IPS DF 4.7 (cell line): ENCODE data around the gene SLC24A3.

ENCODE experiments used
- DNase-seq: peaks from one replicate; pipeline ENCODE4 v3.0.0-alpha.2; 2013; ENCODE audit warnings: low spot score; ENCODE audit errors: extremely low read depth

SLC24A3 gene

DNA sequence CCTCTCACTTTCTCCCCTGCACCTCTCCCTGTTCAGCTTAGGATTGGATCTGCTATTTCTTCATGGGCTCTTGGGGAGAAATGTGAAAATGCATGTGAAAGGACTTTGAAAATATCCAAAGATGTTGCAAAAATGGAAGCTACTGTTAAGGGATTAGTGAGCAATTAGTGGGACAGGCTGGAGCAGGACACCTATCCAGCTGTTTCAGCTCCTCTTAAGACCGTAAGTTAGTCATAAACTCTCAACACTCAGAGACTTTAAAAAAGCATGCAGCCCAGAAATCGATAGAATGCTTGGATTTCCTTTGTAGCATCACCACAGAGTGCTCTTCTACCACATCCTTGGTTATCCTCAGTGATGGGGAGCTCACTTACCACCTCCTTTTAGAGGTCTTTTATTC lies 88.7 kb downstream of the SLC24A3 start:
- no peak for DNase-seq

DNA sequence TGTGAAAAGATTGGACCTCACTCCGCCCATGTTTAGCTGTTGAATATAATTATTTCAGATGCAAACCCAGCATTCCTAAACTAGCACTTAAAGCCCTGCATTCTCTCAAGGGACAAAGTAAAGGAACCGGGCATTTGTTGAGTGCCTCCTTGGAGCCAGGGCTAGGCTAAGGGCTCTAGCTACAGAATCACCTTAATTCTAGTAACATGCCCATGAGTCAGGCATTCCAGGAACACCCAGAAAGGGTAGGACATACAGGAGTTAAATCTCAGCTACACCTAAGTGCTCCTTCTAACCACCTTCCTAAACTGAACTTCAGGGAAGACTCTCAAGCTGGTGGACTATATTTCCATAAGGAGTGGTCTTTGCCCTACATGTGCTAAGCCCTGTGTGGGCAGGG lies 89.4 kb downstream of the SLC24A3 start:
- DNase-seq = no peak

DNA sequence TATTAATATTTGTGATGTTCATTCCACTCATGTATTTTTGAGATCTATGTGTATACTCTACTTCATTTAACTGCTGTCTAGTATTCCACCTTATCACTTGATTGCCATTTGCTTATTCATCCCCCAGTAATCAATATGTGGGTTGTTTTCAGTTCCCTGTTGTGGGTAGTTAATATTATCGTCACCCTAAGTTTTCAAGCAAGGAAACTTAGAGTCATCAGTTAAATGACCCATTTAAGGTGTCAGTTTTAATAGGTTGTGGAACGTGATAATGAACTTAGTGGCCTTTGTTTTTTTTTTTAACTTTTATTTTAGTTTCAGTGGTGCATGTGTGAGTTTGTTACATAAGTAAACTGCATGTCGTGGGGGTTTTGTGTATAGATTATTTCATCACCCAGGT lies 90.3 kb downstream of the SLC24A3 start:
- DNase-seq = no peak

DNA sequence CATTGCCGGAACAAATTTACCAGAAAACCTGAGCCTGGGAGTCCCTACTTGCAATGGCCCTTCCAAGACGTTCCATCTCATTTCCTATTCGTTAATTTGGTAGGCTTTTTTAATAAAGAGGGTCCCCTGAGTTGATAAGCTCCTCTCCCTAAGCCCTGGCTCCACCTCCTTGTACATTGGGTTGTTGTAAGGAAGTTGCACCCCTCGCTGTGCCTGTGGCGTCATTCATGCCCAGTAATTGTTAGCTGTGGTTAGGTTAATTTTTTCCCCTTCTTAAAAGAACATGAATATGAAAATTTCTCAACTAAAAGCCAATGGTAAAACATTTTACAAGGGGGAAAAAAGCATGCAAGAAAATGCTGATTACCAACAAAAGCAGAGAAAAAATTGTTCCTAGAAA lies 91.9 kb downstream of the SLC24A3 start:
- no peak for DNase-seq

DNA sequence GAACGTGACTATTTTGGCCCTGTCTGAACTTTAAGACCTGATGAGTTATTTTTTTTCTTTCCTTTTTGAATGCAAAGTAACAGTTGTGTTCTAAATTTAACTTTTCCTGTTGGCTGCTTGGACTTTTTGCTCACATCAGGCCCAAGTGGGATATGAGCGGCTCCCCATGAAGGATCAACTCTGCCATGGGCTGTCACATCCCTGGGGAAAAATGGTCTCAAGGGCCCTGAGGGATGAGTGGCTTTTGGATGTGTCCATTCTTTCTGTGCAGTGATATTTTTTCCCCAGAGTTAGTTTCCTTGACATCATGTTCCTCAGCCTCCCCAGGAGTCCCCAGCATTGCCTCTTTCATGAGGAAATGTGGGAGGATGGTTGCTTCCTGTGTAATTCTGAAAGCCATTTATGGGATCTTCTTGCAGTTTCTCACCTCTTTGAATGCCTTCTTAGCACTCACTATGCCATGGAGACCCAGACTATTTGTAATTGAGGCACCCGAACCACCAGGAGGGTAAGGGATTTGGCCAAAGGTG lies 92.5 kb downstream of the SLC24A3 start:
- DNase-seq = no peak

DNA sequence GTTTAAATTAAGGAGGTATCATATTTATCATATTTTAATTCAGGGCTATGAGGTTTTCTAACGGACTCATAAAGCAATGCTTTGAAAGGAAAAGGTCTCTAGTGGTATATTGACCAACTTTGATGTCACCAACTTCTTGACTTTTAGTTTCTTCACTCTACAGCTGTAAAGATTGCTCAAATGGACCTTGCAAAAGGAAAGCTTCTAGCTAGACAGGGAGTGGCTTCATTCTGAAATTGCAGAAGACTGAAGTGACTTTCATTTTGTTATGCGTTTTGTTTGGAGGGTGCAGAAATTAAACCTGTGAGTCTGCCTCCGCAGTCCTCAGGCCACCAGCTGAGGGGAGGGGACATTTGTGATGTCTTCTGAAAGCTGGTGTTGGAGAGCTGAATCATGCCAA lies 95.7 kb downstream of the SLC24A3 start:
- DNase-seq = no peak

DNA sequence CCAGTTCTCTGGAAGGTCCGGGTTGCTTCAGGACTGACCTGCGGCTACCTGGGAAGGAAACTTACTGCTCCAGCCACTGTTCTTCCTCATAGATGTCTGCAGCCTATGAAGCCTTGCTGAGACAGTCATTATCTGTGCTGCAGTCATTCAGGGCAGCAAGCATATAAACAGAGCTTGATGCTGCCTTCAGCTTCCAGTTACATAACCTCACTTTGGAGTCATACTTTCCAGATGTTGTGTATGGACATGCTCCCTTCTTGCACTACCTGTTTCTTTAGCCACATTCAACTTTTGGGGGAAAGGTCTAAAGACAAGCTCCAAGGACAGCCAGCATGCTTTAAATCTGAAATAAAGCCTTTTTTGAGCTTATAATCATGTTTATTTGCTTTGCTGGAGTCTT lies 98.1 kb downstream of the SLC24A3 start:
- no peak for DNase-seq

DNA sequence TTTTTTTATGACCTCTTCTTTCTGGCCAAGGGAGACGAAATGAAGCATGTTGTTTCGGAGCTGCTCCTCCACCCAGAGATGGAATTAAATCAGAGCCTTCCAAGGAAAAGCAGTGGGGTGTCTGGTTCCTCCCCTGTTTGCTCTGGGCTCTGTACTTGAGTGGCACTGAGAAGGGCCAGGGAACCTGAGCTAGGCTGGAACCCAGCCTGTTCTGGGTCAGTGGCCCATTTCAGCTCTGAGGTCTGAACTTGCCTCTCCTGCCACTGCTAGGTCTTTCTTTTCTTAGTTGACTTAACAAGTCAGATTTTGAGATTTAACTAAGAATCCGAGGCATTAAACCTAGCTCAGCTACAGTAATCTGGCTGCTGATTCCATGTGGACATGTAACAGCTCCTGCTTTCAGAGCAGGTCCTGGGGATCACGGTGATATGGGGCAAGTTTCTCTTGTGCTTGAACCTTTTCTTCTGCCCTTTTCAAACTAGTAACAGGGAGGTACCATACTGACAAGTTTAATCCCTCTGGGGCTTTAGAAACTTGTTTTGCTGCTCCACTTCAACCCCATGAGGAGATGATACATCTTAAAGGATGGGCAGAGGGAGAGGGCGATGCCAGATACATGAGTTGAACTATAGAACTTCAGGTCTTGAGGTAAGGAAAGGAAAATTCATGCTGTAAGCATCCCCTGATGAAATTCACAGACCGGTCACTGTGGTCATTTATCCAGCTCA lies 101.1 kb downstream of the SLC24A3 start:
- DNase-seq = no peak

DNA sequence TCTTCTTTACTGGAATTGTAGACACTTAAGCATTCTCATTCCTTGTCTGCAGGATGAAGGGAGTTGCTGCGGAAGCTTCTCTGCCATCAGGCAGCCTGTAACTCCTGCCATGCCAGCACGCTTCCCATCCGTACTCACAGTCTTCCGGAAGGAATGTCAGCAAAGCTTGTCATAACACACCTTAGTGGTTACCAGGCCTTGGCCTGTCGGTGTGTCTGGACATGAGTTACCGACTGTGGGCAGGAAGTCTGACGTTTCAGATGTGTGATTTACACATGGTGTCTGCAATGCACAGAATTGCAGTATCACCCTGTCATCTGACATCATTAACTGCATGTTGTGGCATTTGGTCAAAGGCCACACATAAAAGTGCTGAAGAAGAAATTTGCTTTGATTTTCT lies 102.2 kb downstream of the SLC24A3 start:
- no peak for DNase-seq

DNA sequence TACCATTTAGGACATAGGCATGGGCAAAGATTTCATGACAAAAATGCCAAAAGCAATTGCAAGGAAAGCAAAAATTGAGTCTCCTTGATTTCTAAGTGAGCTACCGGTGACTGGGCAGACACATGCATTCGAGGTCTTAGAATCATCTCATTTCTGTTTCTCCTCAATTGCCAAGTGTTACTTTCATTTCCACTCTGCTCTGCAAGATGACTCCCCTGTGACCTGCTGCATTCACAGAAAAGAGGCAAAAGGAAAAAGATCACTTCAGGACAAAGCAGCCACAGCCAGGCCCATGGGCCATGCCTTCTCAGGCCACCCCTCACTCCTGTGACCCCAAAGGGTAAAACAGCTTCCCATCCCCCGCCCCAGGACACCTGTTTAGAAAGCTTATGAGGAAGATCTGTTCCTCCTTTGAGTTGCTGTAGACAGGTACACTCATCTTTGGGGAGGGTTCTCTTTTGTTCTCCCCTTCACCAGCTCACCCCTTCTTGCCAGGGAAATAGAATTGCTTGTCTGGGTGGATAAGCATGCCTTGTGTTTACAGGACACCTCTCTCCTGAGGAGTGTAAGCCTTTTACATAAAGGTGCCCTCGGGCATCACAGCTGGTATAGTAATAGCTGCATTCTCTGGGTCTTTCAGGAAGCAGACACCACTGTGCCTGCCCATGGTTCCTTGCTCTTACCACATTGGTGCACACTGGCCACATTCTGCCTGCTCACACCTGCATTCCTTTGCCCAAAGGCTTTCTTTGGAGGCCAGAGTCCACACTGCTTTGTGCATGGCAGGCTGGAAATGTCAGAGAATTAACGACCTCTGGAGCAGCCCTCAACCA lies 105.0 kb downstream of the SLC24A3 start:
- DNase-seq = no peak

DNA sequence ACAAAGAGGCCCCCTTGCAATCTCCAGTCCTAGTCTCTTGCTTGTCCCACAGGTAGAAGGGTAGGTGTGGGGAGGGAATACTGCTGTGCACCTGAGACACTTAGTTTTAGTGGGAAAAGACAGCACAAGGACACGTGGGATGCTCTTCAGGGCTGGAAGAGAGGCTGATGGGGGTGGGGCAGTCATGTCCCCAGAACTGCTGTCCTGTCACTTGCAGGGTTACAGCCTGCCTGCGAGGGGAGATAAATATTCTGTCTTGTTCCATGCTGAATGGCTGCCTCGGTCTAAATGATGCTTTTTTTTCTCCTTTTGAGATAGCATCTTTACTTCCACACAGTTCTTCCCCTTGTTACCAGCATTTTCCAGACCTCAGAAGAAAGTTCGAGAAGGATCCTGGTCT lies 106.2 kb downstream of the SLC24A3 start:
- no peak for DNase-seq

DNA sequence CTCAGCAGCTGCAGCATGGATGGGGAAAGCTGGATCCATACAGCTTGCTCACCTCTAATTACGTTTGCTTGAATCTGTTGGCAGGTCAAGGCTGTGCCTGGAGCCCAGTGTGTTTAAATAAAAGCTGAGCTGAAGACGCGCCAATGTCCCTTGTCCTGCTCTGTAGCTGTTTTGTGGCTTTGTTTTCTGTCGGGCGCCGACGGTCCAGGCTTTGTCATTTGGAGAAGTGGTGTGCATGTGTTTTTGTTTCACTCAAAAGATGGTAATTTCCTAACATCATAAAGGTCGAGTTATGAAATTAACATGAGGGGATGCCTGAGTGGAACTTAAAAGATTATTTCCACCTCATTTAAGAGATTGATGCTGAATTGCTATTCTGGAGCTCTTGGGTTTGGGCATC lies 107.6 kb downstream of the SLC24A3 start:
- no peak for DNase-seq

DNA sequence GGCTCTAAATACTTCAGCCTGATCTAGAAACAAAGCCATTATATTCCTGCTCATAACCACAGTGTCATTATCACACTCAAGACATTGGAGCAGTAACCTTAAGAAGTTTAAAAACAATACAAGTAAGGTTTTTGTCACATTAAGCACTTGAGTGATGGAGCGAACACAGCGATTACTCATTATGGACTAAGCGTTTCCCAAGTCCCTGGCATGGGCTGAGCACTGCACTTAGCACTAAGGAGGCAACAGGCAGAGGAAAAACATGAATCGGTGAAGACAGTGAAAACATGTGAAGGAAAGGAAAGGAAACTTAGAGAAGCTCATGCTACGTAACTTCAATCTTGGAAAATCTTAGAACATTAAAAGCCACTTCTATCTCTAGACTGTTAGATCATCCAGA lies 108.7 kb downstream of the SLC24A3 start:
- no peak for DNase-seq

DNA sequence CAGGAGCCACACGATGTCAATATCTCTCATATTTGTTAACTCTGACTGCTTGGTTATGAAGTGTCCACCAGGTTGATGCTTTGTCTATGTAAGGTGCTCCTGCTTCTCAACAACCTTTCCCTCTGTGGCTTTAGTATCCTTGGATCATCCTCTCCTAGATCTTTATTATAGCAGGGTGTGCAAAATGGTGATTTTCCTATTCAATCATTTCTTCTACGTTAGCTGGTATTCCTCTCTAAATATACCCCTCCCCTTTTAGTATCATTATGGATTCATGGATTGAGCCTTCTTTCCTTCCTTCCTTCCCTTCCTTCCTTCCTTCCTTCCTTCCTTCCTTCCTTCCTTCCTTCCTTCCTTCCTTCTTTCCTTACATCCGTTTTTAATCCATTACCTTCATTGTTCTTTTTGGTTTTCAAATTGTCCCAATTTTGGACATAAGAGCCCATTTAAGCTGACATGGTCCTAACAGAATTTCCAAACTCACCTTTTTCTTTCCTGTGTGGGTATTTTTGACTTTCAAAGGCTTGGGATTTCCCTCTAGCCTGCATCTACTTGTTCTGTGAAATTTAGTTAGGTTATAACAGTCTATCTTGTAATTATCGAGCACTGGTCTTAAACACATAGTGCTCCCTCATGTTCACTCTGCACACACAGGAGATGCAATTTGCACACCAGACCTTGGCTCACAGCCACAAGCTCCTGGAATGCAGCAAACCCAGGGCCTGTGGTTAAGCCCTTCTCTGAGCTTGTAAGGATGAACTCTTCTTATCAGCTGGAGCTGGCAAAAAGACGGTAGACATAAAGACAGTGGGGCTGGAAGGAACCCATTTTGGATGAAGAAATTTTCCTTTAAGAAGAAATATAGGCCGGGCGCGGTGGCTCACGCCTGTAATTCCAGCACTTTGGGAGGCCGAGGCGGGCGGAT lies 109.9 kb downstream of the SLC24A3 start:
- no peak for DNase-seq

DNA sequence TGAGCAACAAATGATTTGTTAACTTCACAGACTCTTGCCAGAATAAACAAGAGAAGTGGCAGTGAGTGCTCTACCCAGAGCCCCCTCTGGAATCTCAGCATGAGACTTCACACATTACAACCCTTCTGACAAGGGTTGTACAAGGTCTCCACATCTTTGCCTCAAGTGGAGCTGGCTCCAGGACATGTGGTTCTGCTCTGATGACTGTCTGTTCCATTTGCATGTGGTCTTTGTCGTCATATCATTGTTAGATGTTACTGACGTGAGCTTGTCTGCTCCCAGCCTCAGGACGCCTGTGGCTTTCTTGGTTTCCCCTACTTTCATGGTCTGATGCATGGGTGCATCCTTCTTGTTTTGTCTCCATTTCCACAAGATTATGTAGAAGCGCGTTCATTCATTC lies 115.0 kb downstream of the SLC24A3 start:
- no peak for DNase-seq

DNA sequence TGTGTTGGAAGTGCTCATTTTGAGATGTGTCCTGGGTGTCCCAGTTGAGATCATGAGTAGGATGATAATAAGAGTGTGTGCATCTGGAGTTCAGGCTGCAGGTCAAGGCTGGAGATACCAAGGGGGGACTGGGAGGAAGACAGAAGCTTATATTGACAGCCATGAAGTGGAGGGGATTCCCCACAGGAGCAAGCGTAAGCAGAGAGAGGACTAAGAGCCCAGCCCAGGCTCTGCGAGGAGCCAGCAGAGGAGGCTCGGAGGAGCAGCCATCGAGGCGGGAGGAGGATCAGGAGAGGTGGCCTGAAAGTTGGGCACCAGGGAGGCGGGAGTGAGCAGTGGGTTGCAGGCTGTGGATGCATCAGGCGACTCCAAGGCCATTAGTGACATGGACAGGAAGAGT lies 116.2 kb downstream of the SLC24A3 start:
- no peak for DNase-seq

DNA sequence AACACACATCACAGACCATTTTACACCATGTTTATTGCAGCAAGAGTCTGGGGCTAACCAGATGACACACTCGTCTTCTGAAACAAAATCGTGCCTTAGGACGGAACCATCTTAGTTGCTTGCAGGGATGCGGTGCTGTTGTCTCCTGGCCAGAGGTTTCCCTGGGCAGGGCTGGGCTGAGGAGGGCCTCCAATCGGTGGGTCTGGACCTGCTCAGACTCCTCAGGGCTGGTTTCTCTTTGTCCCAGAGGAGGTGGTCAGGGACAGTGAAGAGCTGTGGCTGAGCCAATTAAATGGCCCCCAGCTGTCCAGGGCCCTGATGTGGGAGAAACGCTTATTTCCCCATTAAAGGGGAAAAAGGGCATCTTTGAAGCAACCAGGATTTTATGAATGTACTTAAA lies 117.6 kb downstream of the SLC24A3 start:
- DNase-seq = no peak

DNA sequence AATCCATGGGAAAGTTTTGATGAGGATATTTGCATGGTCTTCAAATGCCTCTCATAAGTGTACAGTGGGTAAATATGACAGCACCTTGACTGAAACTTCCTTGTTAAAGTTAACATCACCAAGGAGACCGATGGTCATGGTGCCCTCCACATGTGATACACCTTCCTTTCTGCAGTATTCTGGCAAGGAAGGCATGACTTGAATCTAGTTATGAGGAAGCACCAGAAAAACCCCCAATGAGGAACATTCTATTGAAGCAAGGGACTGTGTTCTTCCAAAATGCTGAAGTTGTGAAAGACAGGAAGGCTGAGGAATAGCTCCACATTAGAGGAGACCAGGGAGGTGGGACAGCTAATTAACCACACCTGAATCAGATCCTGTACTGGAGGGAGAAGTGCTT lies 118.3 kb downstream of the SLC24A3 start:
- no peak for DNase-seq

DNA sequence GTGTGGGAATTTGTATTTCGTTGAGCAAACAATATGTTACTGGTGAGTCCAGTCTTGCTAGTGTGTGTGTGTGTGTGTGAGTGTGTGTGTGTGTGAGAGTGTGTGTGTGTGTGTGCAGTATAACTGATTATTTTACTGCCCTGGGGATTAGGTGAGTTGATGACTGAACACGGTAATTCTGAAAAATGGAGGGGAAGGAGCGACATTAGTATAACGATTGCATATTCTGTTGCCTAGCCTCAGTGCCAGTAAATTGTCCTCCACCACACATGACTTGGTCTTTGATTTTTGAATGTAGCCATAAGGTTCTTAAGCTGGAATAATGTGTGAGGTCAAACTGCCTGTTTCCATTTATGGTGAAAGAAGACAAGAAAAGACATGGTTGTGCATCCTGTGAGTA lies 121.1 kb downstream of the SLC24A3 start:
- DNase-seq = no peak

DNA sequence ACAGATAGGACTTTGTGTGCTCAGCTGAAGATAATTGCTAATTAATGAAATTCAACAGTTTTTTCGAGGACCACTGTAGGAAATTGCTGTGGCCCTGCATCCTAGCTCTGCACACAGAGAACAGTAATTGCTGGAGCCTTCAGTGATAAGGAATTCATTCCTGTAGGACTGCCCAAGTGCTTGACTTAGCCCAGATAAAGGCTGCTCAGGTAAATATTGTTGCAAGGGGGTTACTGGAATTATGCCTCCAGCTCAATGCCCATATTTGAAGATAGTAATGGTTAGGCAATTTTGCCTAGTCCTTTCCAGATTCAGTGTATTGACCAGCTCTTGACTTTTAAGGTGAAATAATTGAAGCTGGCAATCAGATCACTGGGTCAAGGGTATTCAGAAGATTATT lies 122.9 kb downstream of the SLC24A3 start:
- no peak for DNase-seq

DNA sequence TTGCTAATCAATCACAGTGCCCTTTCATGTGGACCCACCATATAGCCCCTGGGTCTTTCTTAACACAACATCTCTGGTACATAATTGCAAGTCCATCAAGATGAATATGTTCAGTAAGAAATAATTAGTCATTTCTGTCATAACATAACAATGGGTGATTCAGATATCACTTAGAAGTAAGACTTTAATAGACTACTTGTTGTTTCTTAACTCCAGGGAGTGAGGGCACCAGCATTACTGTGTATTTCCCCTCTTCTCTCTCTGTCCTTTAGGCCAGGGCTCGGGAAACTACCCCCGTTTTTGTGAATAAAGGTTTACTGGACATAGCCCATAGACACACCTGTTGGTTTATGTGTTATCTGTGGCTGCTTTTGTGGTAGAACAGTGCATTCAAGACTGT lies 123.5 kb downstream of the SLC24A3 start:
- no peak for DNase-seq

DNA sequence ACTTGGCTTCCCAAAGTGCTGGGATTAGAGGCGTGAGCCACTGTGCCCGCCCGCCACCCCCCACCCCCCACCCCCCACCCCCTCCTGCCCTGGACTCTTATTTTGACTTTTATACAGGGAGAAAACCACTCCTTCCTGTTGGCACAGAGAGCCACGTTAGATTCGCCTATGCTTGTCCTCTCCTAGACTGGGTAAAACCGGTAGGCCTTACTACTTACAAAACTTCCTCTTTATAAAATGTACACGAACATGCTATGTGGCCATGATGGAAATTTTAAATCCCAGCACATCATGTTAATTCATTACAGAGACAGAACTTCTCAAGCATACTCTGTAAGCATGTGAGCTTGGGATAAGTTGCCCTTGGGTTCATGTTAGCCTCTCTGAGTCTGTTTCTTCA lies 124.2 kb downstream of the SLC24A3 start:
- no peak for DNase-seq
